ENCODE results near the gene SETBP1. TPM values are rescaled to one million over a fixed set of nuclear protein-coding genes. Genes with fewer than 3 reads are reported as not detected.

SETBP1 gene
- total RNA-seq, 1 donor from 2014 or later = 39.5 TPM

GRCh38 chr18:44951748-44952147 lies 271.1 kb downstream of the SETBP1 start:
- peaks cover 3% of the 10 kb centered on the region for H3K4me1 ChIP-seq
- no peak overlapping the region for H3K27ac ChIP-seq
- no peak overlapping the region for H3K4me3 ChIP-seq
- no peak for ATAC-seq
- no peaks in the 10 kb centered on the region for H3K27me3 ChIP-seq
- H3K9me3 ChIP-seq = no peaks in the 10 kb centered on the region
- intact Hi-C loops (cut with DNase I) = no loop called here
- TF ChIP-seq CTCF (IDR thresholded peaks at IDR 0.05) = no peak
- no peak for DNase-seq
- H3K36me3 ChIP-seq = peaks cover 8% of the 10 kb centered on the region

- TF ChIP-seq CTCF (IDR thresholded peaks at IDR 0.05) = no peak
- Histone ChIP-seq H3K36me3 (peaks cover 8% of the 10 kb centered on the region), H3K4me3 (no peak overlapping the region), H3K27ac (no peak overlapping the region), H3K9me3 (no peaks in the 10 kb centered on the region), H3K27me3 (no peaks in the 10 kb centered on the region), H3K4me1 (peaks cover 6% of the 10 kb centered on the region)
- ATAC-seq (no peak), DNase-seq (no peak)
- intact Hi-C loops (cut with DNase I) = no loop called here
Observed at GRCh38 chr18:44954257-44954656, 273.6 kb downstream of the SETBP1 start.

GRCh38 chr18:44955825-44956224 lies 275.1 kb downstream of the SETBP1 start:
- no peak overlapping the region for H3K27ac ChIP-seq
- peaks cover 6% of the 10 kb centered on the region for H3K4me1 ChIP-seq
- no peak overlapping the region for H3K4me3 ChIP-seq
- no peaks in the 10 kb centered on the region for H3K9me3 ChIP-seq
- intact Hi-C loops (cut with DNase I) = no loop called here
- no peak for TF ChIP-seq CTCF (IDR thresholded peaks at IDR 0.05)
- H3K27me3 ChIP-seq = no peaks in the 10 kb centered on the region
- DNase-seq = no peak
- no peak for ATAC-seq
- no peaks in the 10 kb centered on the region for H3K36me3 ChIP-seq

GRCh38 chr18:44957025-44957424 lies 276.3 kb downstream of the SETBP1 start:
- ATAC-seq = no peak
- intact Hi-C loops (cut with DNase I) = no loop called here
- no peak overlapping the region for H3K4me3 ChIP-seq
- no peak for DNase-seq
- no peaks in the 10 kb centered on the region for H3K36me3 ChIP-seq
- H3K27ac ChIP-seq = no peak overlapping the region
- no peaks in the 10 kb centered on the region for H3K9me3 ChIP-seq
- no peaks in the 10 kb centered on the region for H3K27me3 ChIP-seq
- no peak for TF ChIP-seq CTCF (IDR thresholded peaks at IDR 0.05)
- peaks cover 6% of the 10 kb centered on the region for H3K4me1 ChIP-seq

GRCh38 chr18:44957461-44957860 lies 276.8 kb downstream of the SETBP1 start:
- no peak overlapping the region for H3K4me3 ChIP-seq
- no peaks in the 10 kb centered on the region for H3K9me3 ChIP-seq
- DNase-seq (no peak), ATAC-seq (no peak)
- no peaks in the 10 kb centered on the region for H3K36me3 ChIP-seq
- H3K27ac ChIP-seq = no peak overlapping the region
- intact Hi-C loops (cut with DNase I) = no loop called here
- TF ChIP-seq CTCF (IDR thresholded peaks at IDR 0.05) = no peak
- H3K4me1 ChIP-seq = peaks cover 6% of the 10 kb centered on the region
- no peaks in the 10 kb centered on the region for H3K27me3 ChIP-seq

- H3K27me3 ChIP-seq = no peaks in the 10 kb centered on the region
- DNase-seq = no peak
- intact Hi-C loops (cut with DNase I) = no loop called here
- ATAC-seq = no peak
- H3K9me3 ChIP-seq = no peaks in the 10 kb centered on the region
- H3K36me3 ChIP-seq = no peaks in the 10 kb centered on the region
- no peak overlapping the region for H3K27ac ChIP-seq
- H3K4me3 ChIP-seq = no peak overlapping the region
- peaks cover 6% of the 10 kb centered on the region for H3K4me1 ChIP-seq
- TF ChIP-seq CTCF (IDR thresholded peaks at IDR 0.05) = no peak
Observed at GRCh38 chr18:44958040-44958439, 277.4 kb downstream of the SETBP1 start.
